Mesendoderm (in vitro differentiated cells): Measurements from ENCODE around the gene CCDC198. TPM values are rescaled to one million over a fixed set of nuclear protein-coding genes. Genes with fewer than 3 reads are reported as not detected.

Source experiments
- DNase-seq: peaks from one replicate; pipeline ENCODE4 v3.0.0; 2013
- H2AK5ac ChIP-seq: 2 replicates; pipeline ENCODE4 v1.6.1; 2013; ENCODE audit warnings: low read length, inconsistent platforms
- H2BK120ac ChIP-seq: 2 replicates; pipeline ENCODE4 v1.6.1; 2013; ENCODE audit warnings: low read depth, mild to moderate bottlenecking, low read length, moderate library complexity, mixed read lengths
- H2BK15ac ChIP-seq: replicated peaks from 2 replicates; pipeline ENCODE4 v1.6.1; 2013; ENCODE audit warnings: low read depth, mild to moderate bottlenecking, moderate library complexity
- H2BK5ac ChIP-seq: 2 replicates; pipeline ENCODE4 v1.6.1; 2013; ENCODE audit warnings: low read length, inconsistent platforms
- H3K18ac ChIP-seq: 2 replicates; pipeline ENCODE4 v1.6.1; 2013; ENCODE audit warnings: mild to moderate bottlenecking, low read length, mixed read lengths
- H3K23ac ChIP-seq: one replicate; pipeline ENCODE4 v1.6.1; 2013; ENCODE audit warnings: low read length
- H3K27ac ChIP-seq: 2 replicates; pipeline ENCODE4 v1.5.1; 2013; ENCODE audit warnings: low read depth, mild to moderate bottlenecking, inconsistent platforms, low read length, moderate library complexity
- H3K27me3 ChIP-seq: 2 replicates; pipeline ENCODE4 v1.6.1; 2013; ENCODE audit warnings: low read length, control low read depth, mild to moderate bottlenecking, inconsistent platforms; ENCODE audit not compliant: insufficient read depth, poor library complexity
- H3K36me3 ChIP-seq: 2 replicates; pipeline ENCODE4 v1.6.1; 2013; ENCODE audit warnings: low read length, inconsistent platforms; ENCODE audit not compliant: control insufficient read depth, insufficient read depth
- H3K4ac ChIP-seq: one replicate; pipeline ENCODE4 v1.6.1; 2013; ENCODE audit warnings: low read depth, mild to moderate bottlenecking, low read length, moderate library complexity
- H3K4me1 ChIP-seq: 2 replicates; pipeline ENCODE4 v1.6.1; 2013; ENCODE audit warnings: low read depth, low read length, inconsistent platforms; ENCODE audit not compliant: control insufficient read depth
- H3K4me2 ChIP-seq: 2 replicates; pipeline ENCODE4 v1.6.1; 2013; ENCODE audit warnings: low read length
- H3K4me3 ChIP-seq: 2 replicates; pipeline ENCODE4 v1.5.1; 2013; ENCODE audit warnings: mild to moderate bottlenecking, low read length
- H3K56ac ChIP-seq: one replicate; pipeline ENCODE4 v1.6.1; 2013; ENCODE audit warnings: low read length
- H3K79me1 ChIP-seq: 2 replicates; pipeline ENCODE4 v1.6.1; 2013; ENCODE audit warnings: low read length, inconsistent platforms
- H3K79me2 ChIP-seq: 2 replicates; pipeline ENCODE4 v1.6.1; 2013; ENCODE audit warnings: mild to moderate bottlenecking, low read length; ENCODE audit not compliant: control insufficient read depth, insufficient read depth
- H3K9ac ChIP-seq: 2 replicates; pipeline ENCODE4 v1.6.1; 2013; ENCODE audit warnings: low read length, inconsistent platforms
- H4K5ac ChIP-seq: one replicate; pipeline ENCODE4 v1.6.1; 2013; ENCODE audit warnings: low read length
- H4K8ac ChIP-seq: one replicate; pipeline ENCODE4 v1.6.1; 2013; ENCODE audit warnings: low read depth, mild to moderate bottlenecking, control low read depth, low read length, moderate library complexity
- WGBS: extraction: QIAGEN DNeasy Blood & Tissue Kit; methylation state at CpG from one replicate; pipeline ENCODE4 v1.1.7; 2013; ENCODE audit warnings: low lambda C conversion rate, missing lambda C conversion rate; ENCODE audit not compliant: insufficient coverage; ENCODE audit errors: extremely low coverage; 5-methylcytosine and 5-hydroxymethylcytosine counted together
- polyA plus RNA-seq, 2 experiments: library from polyadenylated mRNA; stranded (reverse); fragments of 200-250 nt; gene quantifications; one replicate each; pipeline ENCODE4 v1.2.3, GENCODE V29; 2013

CCDC198 gene
- 0.01 TPM for polyA plus RNA-seq (2013, experiment 1 of 2)
- 0.04 TPM for polyA plus RNA-seq (2013, experiment 2 of 2)

GRCh38 chr14:57493467-57494181, at the start of gene CCDC198:
Gene CCDC198 (minus strand): TSS chr14:57493857. CDS start chr14:57493715, 142 bp downstream.
- Histone ChIP-seq H3K18ac (no peak within 1 kb of the TSS), H3K23ac (no peak within 1 kb of the TSS), H3K79me1 (no peaks in the 10 kb centered on the region), H3K9ac (no peak within 1 kb of the TSS), H2BK5ac (no peak within 1 kb of the TSS), H3K79me2 (no peaks in the 10 kb centered on the region), H4K5ac (no peak within 1 kb of the TSS), H3K56ac (no peak within 1 kb of the TSS), H3K27me3 (no peaks in the 10 kb centered on the region), H3K4me1 (no peaks in the 10 kb centered on the region), H3K4ac (no peak within 1 kb of the TSS), H4K8ac (no peak within 1 kb of the TSS), H3K4me2 (no peak within 1 kb of the TSS), H2AK5ac (no peak within 1 kb of the TSS), H3K27ac (no peak within 1 kb of the TSS), H2BK120ac (no peak within 1 kb of the TSS), H2BK15ac (no peak within 1 kb of the TSS), H3K4me3 (no peak within 1 kb of the TSS), H3K36me3 (no peaks in the 10 kb centered on the region)
- WGBS, result no CpG with 5 or more reads among the region's 6 CpGs
- no peak for DNase-seq

GRCh38 chr14:57533214-57533613, 39.6 kb upstream of the CCDC198 start:
- DNase-seq, result peak; percentile 49
- H2AK5ac ChIP-seq, result no peak overlapping the region
- H3K4me1 ChIP-seq, result no peaks in the 10 kb centered on the region
- no peak overlapping the region for H3K18ac ChIP-seq
- H3K79me2 ChIP-seq, result no peaks in the 10 kb centered on the region
- no peak overlapping the region for H2BK120ac ChIP-seq
- no peaks in the 10 kb centered on the region for H3K27me3 ChIP-seq
- no peak overlapping the region for H2BK5ac ChIP-seq
- no peak overlapping the region for H3K9ac ChIP-seq
- no peak overlapping the region for H3K27ac ChIP-seq
- H3K36me3 ChIP-seq, result no peaks in the 10 kb centered on the region
- no peak overlapping the region for H4K8ac ChIP-seq
- H3K4me2 ChIP-seq, result no peak overlapping the region
- H4K5ac ChIP-seq, result no peak overlapping the region
- no peak overlapping the region for H3K4ac ChIP-seq
- H3K79me1 ChIP-seq, result no peaks in the 10 kb centered on the region
- no peak overlapping the region for H3K4me3 ChIP-seq
- H3K23ac ChIP-seq, result no peak overlapping the region
- H2BK15ac ChIP-seq, result no peak overlapping the region
- H3K56ac ChIP-seq, result no peak overlapping the region
- WGBS, result no CpG with 5 or more reads among the region's 1 CpG

- Histone ChIP-seq H3K36me3 (no peaks in the 10 kb centered on the region), H3K4ac (no peak overlapping the region), H3K79me1 (no peaks in the 10 kb centered on the region), H3K79me2 (no peaks in the 10 kb centered on the region), H2AK5ac (no peak overlapping the region), H3K56ac (no peak overlapping the region), H4K5ac (no peak overlapping the region), H3K9ac (no peak overlapping the region), H2BK15ac (no peak overlapping the region), H2BK120ac (no peak overlapping the region), H3K18ac (no peak overlapping the region), H3K4me1 (no peaks in the 10 kb centered on the region), H4K8ac (no peak overlapping the region), H2BK5ac (no peak overlapping the region), H3K23ac (no peak overlapping the region), H3K4me3 (no peak overlapping the region), H3K4me2 (no peak overlapping the region), H3K27me3 (no peaks in the 10 kb centered on the region), H3K27ac (no peak overlapping the region)
- DNase-seq, result no peak
Observed at GRCh38 chr14:57530571-57530970, 36.9 kb upstream of the CCDC198 start.

- no peak overlapping the region for H3K4ac ChIP-seq
- H3K79me2 ChIP-seq, result no peaks in the 10 kb centered on the region
- H3K79me1 ChIP-seq, result no peaks in the 10 kb centered on the region
- H3K4me1 ChIP-seq, result no peaks in the 10 kb centered on the region
- H3K23ac ChIP-seq, result no peak overlapping the region
- H3K56ac ChIP-seq, result no peak overlapping the region
- no peak overlapping the region for H4K8ac ChIP-seq
- H2BK15ac ChIP-seq, result no peak overlapping the region
- no peak overlapping the region for H2BK5ac ChIP-seq
- no peak overlapping the region for H2BK120ac ChIP-seq
- no peak overlapping the region for H3K27ac ChIP-seq
- no peaks in the 10 kb centered on the region for H3K36me3 ChIP-seq
- H2AK5ac ChIP-seq, result no peak overlapping the region
- no peak overlapping the region for H3K4me3 ChIP-seq
- no peaks in the 10 kb centered on the region for H3K27me3 ChIP-seq
- H3K18ac ChIP-seq, result no peak overlapping the region
- WGBS, result no CpG with 5 or more reads among the region's 3 CpGs
- H3K9ac ChIP-seq, result no peak overlapping the region
- peak; percentile 69 for DNase-seq
- H3K4me2 ChIP-seq, result no peak overlapping the region
- H4K5ac ChIP-seq, result no peak overlapping the region
Observed at GRCh38 chr14:57526942-57527341, 33.3 kb upstream of the CCDC198 start.

DNA sequence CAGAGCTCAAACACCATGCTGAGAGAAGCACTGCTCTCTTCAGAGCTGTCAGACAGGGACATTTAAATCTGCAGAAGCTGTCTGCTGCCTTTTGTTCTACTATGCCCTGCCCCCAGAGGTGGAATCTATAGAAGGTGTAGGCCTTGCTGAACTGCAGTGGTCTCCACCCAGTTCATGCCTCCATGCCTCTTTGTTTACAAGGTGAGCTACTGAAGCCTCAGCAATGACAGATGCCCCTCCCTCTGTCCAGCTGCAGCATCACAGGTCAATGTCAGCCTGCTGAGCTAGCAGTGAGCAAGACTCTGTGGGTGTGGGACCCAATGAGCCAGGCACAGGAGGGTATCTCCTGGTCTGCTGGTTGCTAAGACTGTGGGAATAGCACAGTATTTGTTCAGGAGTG, 25.4 kb upstream of the CCDC198 start:
- Histone ChIP-seq H3K4me3 (no peak overlapping the region), H3K4me1 (no peaks in the 10 kb centered on the region), H3K18ac (no peak overlapping the region), H3K27ac (no peak overlapping the region), H3K56ac (no peak overlapping the region), H3K9ac (no peak overlapping the region), H2BK120ac (no peak overlapping the region), H2AK5ac (no peak overlapping the region), H4K5ac (no peak overlapping the region), H3K4ac (no peak overlapping the region), H2BK15ac (no peak overlapping the region), H4K8ac (no peak overlapping the region), H3K27me3 (no peaks in the 10 kb centered on the region), H3K79me2 (no peaks in the 10 kb centered on the region), H2BK5ac (no peak overlapping the region), H3K4me2 (no peak overlapping the region), H3K23ac (no peak overlapping the region), H3K36me3 (no peaks in the 10 kb centered on the region), H3K79me1 (no peaks in the 10 kb centered on the region)
- DNase-seq, result peak; percentile 13

GRCh38 chr14:57512220-57512619, 18.6 kb upstream of the CCDC198 start:
- no peak overlapping the region for H2BK15ac ChIP-seq

More at GRCh38 chr14:57512220-57512619, 18.6 kb upstream of the CCDC198 start:
- Histone ChIP-seq H3K4me3 (no peak overlapping the region), H3K4me1 (no peaks in the 10 kb centered on the region), H2BK120ac (no peak overlapping the region), H3K4ac (no peak overlapping the region), H3K18ac (no peak overlapping the region), H2BK5ac (no peak overlapping the region), H3K4me2 (no peak overlapping the region), H3K27ac (no peak overlapping the region), H3K36me3 (no peaks in the 10 kb centered on the region), H2AK5ac (no peak overlapping the region), H3K79me2 (no peaks in the 10 kb centered on the region), H3K27me3 (no peaks in the 10 kb centered on the region), H4K8ac (no peak overlapping the region), H4K5ac (no peak overlapping the region), H3K9ac (no peak overlapping the region), H3K56ac (no peak overlapping the region), H3K79me1 (no peaks in the 10 kb centered on the region), H3K23ac (no peak overlapping the region)
- no peak for DNase-seq
- no CpG with 5 or more reads among the region's 3 CpGs for WGBS
